Heart left ventricle (tissue), 13 donors: Measurements from ENCODE around the gene DCAF4.

ENCODE experiments used
- POLR2A ChIP-seq, 2 donors: fragments of 450-650 bp; IDR thresholded peaks; one replicate each; pipeline ENCODE4 v1.6.1; 2017; ENCODE audit warnings: antibody characterized with exemption in 2 of 2, mild to moderate bottlenecking in 2 of 2, moderate library complexity in 2 of 2
- TF ChIP-seq, protein P1 (sequence below), 12 donors: fragments of 200-600 bp; sonication (generic) in 4 of 12; IDR thresholded peaks; one replicate each; pipeline versions ENCODE4 v1.5.0 to v1.8.0; 2018 to 2022; ENCODE audit warnings: antibody characterized with exemption in 12 of 12, mild to moderate bottlenecking in 5 of 12
- donor health status: ischemic (EF 13 %, LVEDD 7.1; RV severe dilation, severe dysfunction).
- donor health status: DM: no; HTN: yes; CAD: no.
- donor health status: DM: no; HTN: no; CAD: no.
- donor health status: ischemic (EF 25% LVEDD 6.9; RV normal size, moderate dysfunction).
- donor health status: ischemic (EF 25% LVEDD 5.7; RV mildly dilated, moderate dysfunction).
- donor health status: ischemic (EF 35%, LVEDD 5.7; RV mildly dilated, moderate dysfunction).
- donor health status: nonischemic (EF 11% LVEDD 7.7; RV severe dilation, severe dysfunction).
- donor health status: DM: yes; HTN: yes; CAD: no.
- donor health status: PGD.
- donor health status: ischemic (EF 29% LVEDD 5.4; RV normal size, mild dysfunction).
- donor health status: nonischemic (EF 23%, LVEDD 6.1; RV moderate dilation, normal function).

- TF ChIP-seq, protein P1, sequence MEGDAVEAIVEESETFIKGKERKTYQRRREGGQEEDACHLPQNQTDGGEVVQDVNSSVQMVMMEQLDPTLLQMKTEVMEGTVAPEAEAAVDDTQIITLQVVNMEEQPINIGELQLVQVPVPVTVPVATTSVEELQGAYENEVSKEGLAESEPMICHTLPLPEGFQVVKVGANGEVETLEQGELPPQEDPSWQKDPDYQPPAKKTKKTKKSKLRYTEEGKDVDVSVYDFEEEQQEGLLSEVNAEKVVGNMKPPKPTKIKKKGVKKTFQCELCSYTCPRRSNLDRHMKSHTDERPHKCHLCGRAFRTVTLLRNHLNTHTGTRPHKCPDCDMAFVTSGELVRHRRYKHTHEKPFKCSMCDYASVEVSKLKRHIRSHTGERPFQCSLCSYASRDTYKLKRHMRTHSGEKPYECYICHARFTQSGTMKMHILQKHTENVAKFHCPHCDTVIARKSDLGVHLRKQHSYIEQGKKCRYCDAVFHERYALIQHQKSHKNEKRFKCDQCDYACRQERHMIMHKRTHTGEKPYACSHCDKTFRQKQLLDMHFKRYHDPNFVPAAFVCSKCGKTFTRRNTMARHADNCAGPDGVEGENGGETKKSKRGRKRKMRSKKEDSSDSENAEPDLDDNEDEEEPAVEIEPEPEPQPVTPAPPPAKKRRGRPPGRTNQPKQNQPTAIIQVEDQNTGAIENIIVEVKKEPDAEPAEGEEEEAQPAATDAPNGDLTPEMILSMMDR (IDR thresholded peaks at IDR 0.05) = peak; percentile 71 to 94 (median 88)
- TF ChIP-seq POLR2A (IDR thresholded peaks at IDR 0.05) = no peak
These were observed 22.3 kb downstream of the DCAF4 start for GRCh38 chr14:72948481-72949138.
